ENCODE data around the gene MRPL24.

DNA sequence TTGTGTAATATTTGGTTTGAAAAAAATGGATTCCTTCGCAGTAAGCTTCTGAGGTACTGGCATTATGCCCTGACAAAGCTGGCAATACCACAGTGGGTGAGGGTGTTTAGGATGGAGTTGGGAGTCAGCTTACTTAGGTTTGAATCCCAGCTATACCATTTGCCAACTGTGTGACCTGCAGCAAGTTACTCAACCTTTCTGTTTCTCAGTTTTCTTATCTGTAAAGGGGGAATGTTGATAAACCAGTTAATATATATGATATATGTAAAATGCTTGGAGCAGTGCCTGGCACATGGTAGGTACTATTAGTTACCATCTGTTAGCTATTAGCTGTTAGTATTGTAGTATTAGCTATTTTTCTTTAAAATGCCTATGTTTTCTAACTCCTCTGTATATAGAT is 15.5 kb upstream of the MRPL24 start:
- TF ChIP-seq, protein P1, sequence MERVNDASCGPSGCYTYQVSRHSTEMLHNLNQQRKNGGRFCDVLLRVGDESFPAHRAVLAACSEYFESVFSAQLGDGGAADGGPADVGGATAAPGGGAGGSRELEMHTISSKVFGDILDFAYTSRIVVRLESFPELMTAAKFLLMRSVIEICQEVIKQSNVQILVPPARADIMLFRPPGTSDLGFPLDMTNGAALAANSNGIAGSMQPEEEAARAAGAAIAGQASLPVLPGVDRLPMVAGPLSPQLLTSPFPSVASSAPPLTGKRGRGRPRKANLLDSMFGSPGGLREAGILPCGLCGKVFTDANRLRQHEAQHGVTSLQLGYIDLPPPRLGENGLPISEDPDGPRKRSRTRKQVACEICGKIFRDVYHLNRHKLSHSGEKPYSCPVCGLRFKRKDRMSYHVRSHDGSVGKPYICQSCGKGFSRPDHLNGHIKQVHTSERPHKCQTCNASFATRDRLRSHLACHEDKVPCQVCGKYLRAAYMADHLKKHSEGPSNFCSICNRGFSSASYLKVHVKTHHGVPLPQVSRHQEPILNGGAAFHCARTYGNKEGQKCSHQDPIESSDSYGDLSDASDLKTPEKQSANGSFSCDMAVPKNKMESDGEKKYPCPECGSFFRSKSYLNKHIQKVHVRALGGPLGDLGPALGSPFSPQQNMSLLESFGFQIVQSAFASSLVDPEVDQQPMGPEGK (CRISPR knock-in tag; IDR thresholded peaks at IDR 0.05; ENCODE audit: borderline replicate concordance), result no peak
- TF ChIP-seq ZFP30 (CRISPR knock-in tag; IDR thresholded peaks at IDR 0.05), result no peak
- TF ChIP-seq ESRRG (CRISPR knock-in tag; IDR thresholded peaks at IDR 0.05), result no peak
- no peak for TF ChIP-seq CSDC2 (CRISPR knock-in tag; IDR thresholded peaks at IDR 0.05)
- TF ChIP-seq, protein P2, sequence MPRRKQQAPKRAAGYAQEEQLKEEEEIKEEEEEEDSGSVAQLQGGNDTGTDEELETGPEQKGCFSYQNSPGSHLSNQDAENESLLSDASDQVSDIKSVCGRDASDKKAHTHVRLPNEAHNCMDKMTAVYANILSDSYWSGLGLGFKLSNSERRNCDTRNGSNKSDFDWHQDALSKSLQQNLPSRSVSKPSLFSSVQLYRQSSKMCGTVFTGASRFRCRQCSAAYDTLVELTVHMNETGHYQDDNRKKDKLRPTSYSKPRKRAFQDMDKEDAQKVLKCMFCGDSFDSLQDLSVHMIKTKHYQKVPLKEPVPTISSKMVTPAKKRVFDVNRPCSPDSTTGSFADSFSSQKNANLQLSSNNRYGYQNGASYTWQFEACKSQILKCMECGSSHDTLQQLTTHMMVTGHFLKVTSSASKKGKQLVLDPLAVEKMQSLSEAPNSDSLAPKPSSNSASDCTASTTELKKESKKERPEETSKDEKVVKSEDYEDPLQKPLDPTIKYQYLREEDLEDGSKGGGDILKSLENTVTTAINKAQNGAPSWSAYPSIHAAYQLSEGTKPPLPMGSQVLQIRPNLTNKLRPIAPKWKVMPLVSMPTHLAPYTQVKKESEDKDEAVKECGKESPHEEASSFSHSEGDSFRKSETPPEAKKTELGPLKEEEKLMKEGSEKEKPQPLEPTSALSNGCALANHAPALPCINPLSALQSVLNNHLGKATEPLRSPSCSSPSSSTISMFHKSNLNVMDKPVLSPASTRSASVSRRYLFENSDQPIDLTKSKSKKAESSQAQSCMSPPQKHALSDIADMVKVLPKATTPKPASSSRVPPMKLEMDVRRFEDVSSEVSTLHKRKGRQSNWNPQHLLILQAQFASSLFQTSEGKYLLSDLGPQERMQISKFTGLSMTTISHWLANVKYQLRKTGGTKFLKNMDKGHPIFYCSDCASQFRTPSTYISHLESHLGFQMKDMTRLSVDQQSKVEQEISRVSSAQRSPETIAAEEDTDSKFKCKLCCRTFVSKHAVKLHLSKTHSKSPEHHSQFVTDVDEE (CRISPR knock-in tag; IDR thresholded peaks at IDR 0.05), result no peak
- TF ChIP-seq, protein P3, sequence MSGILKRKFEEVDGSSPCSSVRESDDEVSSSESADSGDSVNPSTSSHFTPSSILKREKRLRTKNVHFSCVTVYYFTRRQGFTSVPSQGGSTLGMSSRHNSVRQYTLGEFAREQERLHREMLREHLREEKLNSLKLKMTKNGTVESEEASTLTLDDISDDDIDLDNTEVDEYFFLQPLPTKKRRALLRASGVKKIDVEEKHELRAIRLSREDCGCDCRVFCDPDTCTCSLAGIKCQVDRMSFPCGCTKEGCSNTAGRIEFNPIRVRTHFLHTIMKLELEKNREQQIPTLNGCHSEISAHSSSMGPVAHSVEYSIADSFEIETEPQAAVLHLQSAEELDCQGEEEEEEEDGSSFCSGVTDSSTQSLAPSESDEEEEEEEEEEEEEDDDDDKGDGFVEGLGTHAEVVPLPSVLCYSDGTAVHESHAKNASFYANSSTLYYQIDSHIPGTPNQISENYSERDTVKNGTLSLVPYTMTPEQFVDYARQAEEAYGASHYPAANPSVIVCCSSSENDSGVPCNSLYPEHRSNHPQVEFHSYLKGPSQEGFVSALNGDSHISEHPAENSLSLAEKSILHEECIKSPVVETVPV (CRISPR knock-in tag; IDR thresholded peaks at IDR 0.05), result no peak
- no peak for TF ChIP-seq ZFP3 (CRISPR knock-in tag; IDR thresholded peaks at IDR 0.05)
- TF ChIP-seq ARNTL (CRISPR knock-in tag; IDR thresholded peaks at IDR 0.05; ENCODE audit: borderline replicate concordance, low read depth), result no peak
- TF ChIP-seq ZNF8 (CRISPR knock-in tag; IDR thresholded peaks at IDR 0.05), result no peak
- no peak for TF ChIP-seq OSR1 (CRISPR knock-in tag; IDR thresholded peaks at IDR 0.05)
- no peak for TF ChIP-seq PPARA (CRISPR knock-in tag; IDR thresholded peaks at IDR 0.05; ENCODE audit: borderline replicate concordance)

Data from SK-N-SH treated with all-trans-retinoic acid at 6 μM for 48 hours (cell line).